GM18907 (cell line): Measurements from ENCODE around the gene C3orf33.

ENCODE experiments used
- ATAC-seq: cut with Tn5 transposase; IDR thresholded peaks from one replicate; pipeline ENCODE4 v1.9.1; 2021; ENCODE audit warnings: mild to moderate bottlenecking, moderate library complexity; ENCODE audit not compliant: unreplicated experiment

C3orf33 gene

GRCh38 chr3:155744010-155744625 is 62.0 kb downstream of the C3orf33 start:
- ATAC-seq: peak; percentile 50

- ATAC-seq: no peak
These were observed 62.5 kb downstream of the C3orf33 start for GRCh38 chr3:155743606-155744005.

- no peak for ATAC-seq
These were observed 63.6 kb downstream of the C3orf33 start for GRCh38 chr3:155742349-155742965.

- no peak for ATAC-seq
These were observed 64.5 kb downstream of the C3orf33 start for GRCh38 chr3:155741603-155742002.

GRCh38 chr3:155741101-155741500 is 65.0 kb downstream of the C3orf33 start:
- no peak for ATAC-seq

GRCh38 chr3:155739154-155739553 is 66.9 kb downstream of the C3orf33 start:
- ATAC-seq: no peak

- no peak for ATAC-seq
These were observed 67.5 kb downstream of the C3orf33 start for GRCh38 chr3:155738580-155739076.

- peak; percentile 99 for ATAC-seq
These were observed 68.1 kb downstream of the C3orf33 start for GRCh38 chr3:155737844-155738460.

- no peak for ATAC-seq
These were observed 69.7 kb downstream of the C3orf33 start for GRCh38 chr3:155736381-155736780.

- ATAC-seq: no peak
These were observed 75.2 kb downstream of the C3orf33 start for GRCh38 chr3:155730843-155731242.

GRCh38 chr3:155727836-155728235 is 78.2 kb downstream of the C3orf33 start:
- ATAC-seq: no peak

- no peak for ATAC-seq
These were observed 91.8 kb downstream of the C3orf33 start for GRCh38 chr3:155714295-155714718.
